Measurements from ENCODE around the gene MOK.
"Not testable (repeated sequence)": the region's sequence is repeated elsewhere in the genome, so short reads cannot be mapped to it uniquely, and the experiment has no call there.

Gene MOK

DNA sequence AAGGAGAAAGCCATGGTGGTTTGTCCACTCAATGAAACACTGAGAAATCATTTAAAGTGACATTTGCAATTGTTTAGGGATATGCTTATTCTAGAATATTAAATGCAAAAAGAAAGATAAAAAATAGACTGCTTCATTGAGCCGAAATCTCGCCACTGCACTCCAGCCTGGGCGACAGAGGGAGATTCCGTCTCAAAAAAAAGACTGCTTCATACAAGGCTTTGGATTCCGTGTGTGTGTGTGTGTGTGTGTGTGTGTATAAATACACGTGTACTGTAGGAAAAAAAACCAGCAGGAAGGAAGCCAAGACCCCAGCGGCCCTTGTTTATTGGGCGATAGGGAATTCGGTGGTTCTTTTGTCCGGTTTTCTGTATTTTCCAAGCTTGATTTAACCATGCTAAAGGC is 11.4 kb upstream of the MOK start:
- no peak for TF ChIP-seq CTCF (IDR thresholded peaks at IDR 0.05; ENCODE audit: insufficient read depth, low read length, missing control alignments)
- POLR2A ChIA-PET, result no interaction called here
- DNase-seq (ENCODE audit: low read depth, low spot score), result no peak
- peak overlapping the region; percentile 55 for H3K4me3 ChIP-seq (ENCODE audit: low read depth, low read length)
- CTCF ChIA-PET, result interaction anchor here (0.6 to 8.1 kb wide), 22 partner anchors 8 to 480 kb away, joined by 3 to 113 read pairs (median 4); partner anchors contain the start of genes DYNC1H1 and MOK

GRCh38 chr14:102315121-102315520 is 10.2 kb upstream of the MOK start:
- CTCF ChIA-PET, result interaction anchor here (0.7 to 8.1 kb wide), 41 partner anchors 8 to 609 kb away, joined by 3 to 113 read pairs (median 6); partner anchors contain the start of gene MOK
- no peak for DNase-seq (ENCODE audit: low read depth, low spot score)
- TF ChIP-seq CTCF (IDR thresholded peaks at IDR 0.05; ENCODE audit: insufficient read depth, low read length, missing control alignments), result no peak
- POLR2A ChIA-PET, result interaction anchor here (0.6 to 1.3 kb wide), 2 partner anchors 219 to 228 kb away, joined by 3 read pairs; no protein-coding TSS in a partner anchor
- no peak overlapping the region for H3K4me3 ChIP-seq (ENCODE audit: low read depth, low read length)

GRCh38 chr14:102314242-102315011 is 9.5 kb upstream of the MOK start:
- peak; percentile 98 for TF ChIP-seq CTCF (IDR thresholded peaks at IDR 0.05; ENCODE audit: insufficient read depth, low read length, missing control alignments)
- peak overlapping the region; percentile 59 for H3K4me3 ChIP-seq (ENCODE audit: low read depth, low read length)
- ChIA-PET CTCF (interaction anchor here (0.7 to 8.1 kb wide), 63 partner anchors 7 to 608 kb away, joined by 3 to 113 read pairs (median 4); partner anchors contain the start of gene MOK), POLR2A (interaction anchor here (0.7 to 1.3 kb wide), 2 partner anchors 10 to 218 kb away, joined by 3 read pairs; partner anchors contain the start of gene MOK)
- DNase-seq (ENCODE audit: low read depth, low spot score), result no peak

DNA sequence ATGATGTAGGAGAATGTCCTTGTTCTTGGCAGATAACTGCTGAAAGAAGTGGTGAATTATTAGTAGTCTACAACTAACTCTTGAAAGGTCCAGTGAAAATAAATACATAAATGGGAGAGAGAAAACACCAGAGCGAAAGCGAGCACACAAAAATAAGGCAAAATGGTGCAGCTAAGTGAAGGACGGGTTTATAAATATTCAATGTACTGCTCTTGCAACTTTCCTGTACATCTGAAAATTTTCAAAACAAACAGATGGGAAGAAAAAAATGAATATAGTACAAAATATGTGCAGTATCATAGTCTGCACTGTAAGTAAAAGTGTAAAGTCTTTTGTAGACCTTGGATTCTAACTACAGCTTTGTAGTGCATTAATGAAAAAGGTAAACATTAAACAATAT is 1.3 kb downstream of the MOK start:
- H3K4me3 ChIP-seq (ENCODE audit: low read depth, low read length), result no peak overlapping the region
- DNase-seq (ENCODE audit: low read depth, low spot score), result no peak
- TF ChIP-seq CTCF (IDR thresholded peaks at IDR 0.05; ENCODE audit: insufficient read depth, low read length, missing control alignments), result no peak
- ChIA-PET POLR2A (no interaction called here), CTCF (interaction anchor here (1.9 to 3.7 kb wide), 3 partner anchors 8 to 14 kb away, joined by 10 to 34 read pairs (median 16); no protein-coding TSS in a partner anchor)

DNA sequence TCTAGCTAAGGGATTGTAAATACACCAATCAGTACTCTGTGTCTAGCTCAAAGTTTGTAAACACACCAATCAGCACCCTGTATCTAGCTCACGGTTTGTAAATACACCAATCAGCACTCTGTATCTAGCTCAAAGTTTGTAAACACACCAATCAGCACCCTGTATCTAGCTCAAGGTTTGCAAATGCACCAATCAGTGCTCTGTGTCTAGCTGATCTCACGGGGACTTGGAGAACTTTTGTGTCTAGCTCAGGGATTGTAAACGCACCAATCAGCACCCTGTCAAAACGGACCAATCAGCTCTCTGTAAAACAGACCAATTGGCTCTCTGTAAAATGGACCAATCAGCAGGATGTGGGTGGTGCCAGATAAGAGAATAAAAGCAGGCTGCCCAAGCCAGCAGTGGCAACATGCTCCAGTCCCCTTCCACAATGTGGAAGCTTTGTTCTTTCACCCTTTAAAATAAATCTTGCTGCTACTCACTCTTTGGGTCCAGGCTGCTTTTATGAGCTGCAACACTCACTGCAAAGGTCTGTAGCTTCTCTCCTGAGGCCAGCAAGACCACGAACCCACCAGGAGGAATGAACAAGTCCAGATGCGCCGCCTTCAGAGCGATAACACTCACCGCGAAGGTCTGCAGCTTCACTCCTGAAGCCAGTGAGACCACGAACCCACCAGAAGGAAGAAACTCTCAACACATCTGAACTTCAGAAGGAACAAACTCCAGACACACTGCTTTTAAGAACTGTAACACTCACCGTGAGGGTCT is 6.5 kb downstream of the MOK start:
- ChIA-PET CTCF (interaction anchor here (0.8 to 1.9 kb wide), 3 partner anchors 16 to 24 kb away, joined by 3 to 5 read pairs (median 3); no protein-coding TSS in a partner anchor), POLR2A (interaction anchor here (0.6 kb wide), 1 partner anchor 26 kb away, joined by 5 read pairs; no protein-coding TSS in a partner anchor)
- not testable (repeated sequence) for H3K4me3 ChIP-seq (ENCODE audit: low read depth, low read length); DNase-seq (ENCODE audit: low read depth, low spot score)

DNA sequence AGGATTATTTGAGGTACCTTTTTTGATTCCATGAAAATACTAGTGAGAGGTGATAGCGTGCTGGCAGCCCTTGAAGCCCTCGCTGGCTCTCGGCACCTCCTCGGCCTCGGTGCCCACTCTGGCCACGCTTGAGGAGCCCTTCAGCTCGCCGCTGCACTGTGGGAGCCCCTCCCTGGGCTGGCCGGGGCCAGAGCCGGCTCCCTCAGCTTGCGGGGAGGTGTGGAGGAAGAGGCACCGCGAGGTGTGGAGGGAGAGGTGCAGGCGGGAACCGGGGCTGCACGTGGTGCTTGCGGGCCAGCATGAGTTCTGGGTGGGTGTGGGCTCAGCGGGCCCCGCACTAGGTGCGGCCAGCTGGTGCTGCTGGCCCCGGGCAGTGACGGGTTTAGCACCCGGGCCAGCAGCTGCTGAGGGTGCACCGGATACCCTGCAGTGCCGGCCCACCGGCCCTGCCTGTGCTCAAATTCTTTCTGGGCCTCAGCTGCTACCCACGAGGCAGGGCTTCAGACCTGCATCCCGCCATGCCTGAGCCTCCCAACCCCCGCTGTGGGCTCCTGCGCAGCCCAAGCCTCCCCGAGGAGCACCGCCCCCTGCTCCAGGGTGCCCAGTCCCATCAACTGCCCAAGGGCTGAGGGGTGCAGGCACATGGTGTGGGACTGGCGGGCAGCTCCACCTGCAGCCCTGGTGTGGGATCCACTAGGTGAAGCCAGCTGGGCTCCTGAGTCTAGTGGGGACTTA is 7.4 kb downstream of the MOK start:
- CTCF ChIA-PET, result interaction anchor here (0.8 to 1.9 kb wide), 2 partner anchors 17 to 25 kb away, joined by 3 to 5 read pairs; no protein-coding TSS in a partner anchor
- DNase-seq (ENCODE audit: low read depth, low spot score), result no peak
- no peak overlapping the region for H3K4me3 ChIP-seq (ENCODE audit: low read depth, low read length)
- TF ChIP-seq CTCF (IDR thresholded peaks at IDR 0.05; ENCODE audit: insufficient read depth, low read length, missing control alignments), result no peak
- POLR2A ChIA-PET, result no interaction called here

All from AG04449 (cell line).